Colonic mucosa (tissue), 4 donors: Measurements from ENCODE around the gene TECPR2. TPM values are rescaled to one million over a fixed set of nuclear protein-coding genes. Genes with fewer than 3 reads are reported as not detected.

ENCODE experiments used
- DNase-seq: peaks from one replicate; pipeline ENCODE4 v3.0.0-alpha.2; 2020
- H3K27ac ChIP-seq: fragments of 200-600 bp; one replicate; pipeline ENCODE4 v1.8.0; 2021
- H3K27me3 ChIP-seq: fragments of 200-600 bp; one replicate; pipeline ENCODE4 v1.8.0; 2021
- H3K36me3 ChIP-seq: fragments of 200-600 bp; one replicate; pipeline ENCODE4 v1.8.0; 2021
- H3K4me1 ChIP-seq: fragments of 200-600 bp; one replicate; pipeline ENCODE4 v1.8.0; 2021; ENCODE audit warnings: mild to moderate bottlenecking
- H3K4me3 ChIP-seq: fragments of 200-600 bp; one replicate; pipeline ENCODE4 v1.8.0; 2021
- H3K9ac ChIP-seq, 2 donors: one replicate each; pipeline ENCODE4 v1.7.0; 2013; ENCODE audit warnings: control low read depth in 2 of 2, low read depth in 2 of 2, low read length in 2 of 2
- H3K9me3 ChIP-seq: fragments of 200-600 bp; one replicate; pipeline ENCODE4 v1.8.0; 2021
- CTCF ChIP-seq: fragments of 200-600 bp; IDR thresholded peaks from one replicate; pipeline ENCODE4 v1.8.0; 2022; ENCODE audit warnings: antibody characterized with exemption, mild to moderate bottlenecking
- intact Hi-C: fragments of 100-400 bp; cut with DNase I; formaldehyde crosslinking; loops from one replicate; pipeline ENCODE4 v1.14.1; 2022
- total RNA-seq, 2 donors: library from RNA; stranded (reverse); fragmentation: NEBNext Ultra II Directional in 1 of 2; extraction: Animal tissue kit (Norgen Biotek cat#: 25700) in 1 of 2; gene quantifications; one replicate each; pipeline ENCODE4 v1.2.1, GENCODE V29; 2021
- donor health status: healthy.
- donor health status: DM: no; HTN: no; CAD: no.
- donor health status: DM: no; HTN: no; CAD: no.

TECPR2 gene
- total RNA-seq, 2 donors from 2014 or later, result 16.5 to 18.2 TPM

- Histone ChIP-seq H3K4me3 (no peak overlapping the region), H3K36me3 (no peaks in the 10 kb centered on the region), H3K27ac (no peak overlapping the region), H3K4me1 (peaks cover 9% of the 10 kb centered on the region), H3K9ac (no peak overlapping the region), H3K27me3 (no peaks in the 10 kb centered on the region), H3K9me3 (no peaks in the 10 kb centered on the region)
- TF ChIP-seq CTCF, result no peak
- intact Hi-C loops, result no loop called here
- no peak for DNase-seq
Observed at GRCh38 chr14:102507081-102507856, 144.5 kb downstream of the TECPR2 start.

- TF ChIP-seq CTCF, result peak; percentile 12
- Histone ChIP-seq H3K4me3 (peak overlapping the region; percentile 47), H3K4me1 (peaks cover 9% of the 10 kb centered on the region), H3K9me3 (no peaks in the 10 kb centered on the region), H3K36me3 (no peaks in the 10 kb centered on the region), H3K9ac (peak overlapping the region; percentile 36 to 99), H3K27ac (peak overlapping the region; percentile 95), H3K27me3 (no peaks in the 10 kb centered on the region)
- intact Hi-C loops, result no loop called here
- no peak for DNase-seq
Observed at GRCh38 chr14:102507857-102508312, 145.1 kb downstream of the TECPR2 start.

GRCh38 chr14:102508410-102508773 lies 145.7 kb downstream of the TECPR2 start:
- H3K9me3 ChIP-seq, result no peaks in the 10 kb centered on the region
- intact Hi-C loops, result no loop called here
- H3K27ac ChIP-seq, result peak overlapping the region; percentile 95
- peak overlapping the region; percentile 82 to 99 for H3K9ac ChIP-seq
- H3K4me3 ChIP-seq, result peak overlapping the region; percentile 47
- DNase-seq, result peak; percentile 91
- no peaks in the 10 kb centered on the region for H3K27me3 ChIP-seq
- no peak for TF ChIP-seq CTCF
- peaks cover 9% of the 10 kb centered on the region for H3K4me1 ChIP-seq
- no peaks in the 10 kb centered on the region for H3K36me3 ChIP-seq

- H3K4me3 ChIP-seq, result peak overlapping the region; percentile 47
- H3K36me3 ChIP-seq, result no peaks in the 10 kb centered on the region
- DNase-seq, result peak; percentile 62
- peak overlapping the region; percentile 95 for H3K27ac ChIP-seq
- no peaks in the 10 kb centered on the region for H3K27me3 ChIP-seq
- TF ChIP-seq CTCF, result no peak
- intact Hi-C loops, result no loop called here
- H3K4me1 ChIP-seq, result peaks cover 9% of the 10 kb centered on the region
- no peaks in the 10 kb centered on the region for H3K9me3 ChIP-seq
- H3K9ac ChIP-seq, result peak overlapping the region; percentile 82 to 99
Observed at GRCh38 chr14:102508774-102509745, 146.3 kb downstream of the TECPR2 start.
